ENCODE results near the gene ARRB1. TPM values are rescaled to one million over a fixed set of nuclear protein-coding genes. Genes with fewer than 3 reads are reported as not detected.

The ARRB1 gene
- total RNA-seq, 6 experiments from 2014 or later = 10.8 to 14.4 (median 11.2) TPM

DNA sequence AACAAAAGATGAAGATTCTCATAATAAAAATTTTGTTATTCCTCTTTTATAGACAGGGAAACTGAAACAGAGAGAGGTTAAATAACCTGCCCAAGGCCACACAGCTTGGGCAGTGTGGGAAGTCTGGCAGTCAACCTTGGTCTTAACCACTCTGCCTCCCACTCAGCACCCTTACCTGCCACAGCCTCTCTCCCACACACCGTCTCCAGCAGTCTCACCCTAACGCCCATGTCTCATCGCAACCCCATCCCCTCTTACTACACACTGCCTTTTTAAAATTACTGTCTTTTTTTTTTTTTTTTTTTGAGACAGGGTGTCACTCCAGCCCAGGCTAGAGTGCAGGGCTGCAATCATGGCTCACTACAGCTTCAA lies 25.0 kb downstream of the ARRB1 start:
- Mint-ChIP-seq H3K4me3 (peak overlapping the region; percentile 69), H3K27ac (peak overlapping the region; percentile 90), H3K4me1 (ENCODE audit: low read depth) (peaks cover 50% of the 10 kb centered on the region), H3K9me3 (no peaks in the 10 kb centered on the region), H3K36me3 (ENCODE audit: low read depth) (no peaks in the 10 kb centered on the region; the same call in 1 of the 2 replicates), H3K27me3 (ENCODE audit: insufficient read depth) (peaks cover 1% of the 10 kb centered on the region; the same call in 1 of the 2 replicates)
- TF ChIP-seq, protein P1, sequence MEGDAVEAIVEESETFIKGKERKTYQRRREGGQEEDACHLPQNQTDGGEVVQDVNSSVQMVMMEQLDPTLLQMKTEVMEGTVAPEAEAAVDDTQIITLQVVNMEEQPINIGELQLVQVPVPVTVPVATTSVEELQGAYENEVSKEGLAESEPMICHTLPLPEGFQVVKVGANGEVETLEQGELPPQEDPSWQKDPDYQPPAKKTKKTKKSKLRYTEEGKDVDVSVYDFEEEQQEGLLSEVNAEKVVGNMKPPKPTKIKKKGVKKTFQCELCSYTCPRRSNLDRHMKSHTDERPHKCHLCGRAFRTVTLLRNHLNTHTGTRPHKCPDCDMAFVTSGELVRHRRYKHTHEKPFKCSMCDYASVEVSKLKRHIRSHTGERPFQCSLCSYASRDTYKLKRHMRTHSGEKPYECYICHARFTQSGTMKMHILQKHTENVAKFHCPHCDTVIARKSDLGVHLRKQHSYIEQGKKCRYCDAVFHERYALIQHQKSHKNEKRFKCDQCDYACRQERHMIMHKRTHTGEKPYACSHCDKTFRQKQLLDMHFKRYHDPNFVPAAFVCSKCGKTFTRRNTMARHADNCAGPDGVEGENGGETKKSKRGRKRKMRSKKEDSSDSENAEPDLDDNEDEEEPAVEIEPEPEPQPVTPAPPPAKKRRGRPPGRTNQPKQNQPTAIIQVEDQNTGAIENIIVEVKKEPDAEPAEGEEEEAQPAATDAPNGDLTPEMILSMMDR (IDR thresholded peaks at IDR 0.05) = no peak
- no peak for DNase-seq

DNA sequence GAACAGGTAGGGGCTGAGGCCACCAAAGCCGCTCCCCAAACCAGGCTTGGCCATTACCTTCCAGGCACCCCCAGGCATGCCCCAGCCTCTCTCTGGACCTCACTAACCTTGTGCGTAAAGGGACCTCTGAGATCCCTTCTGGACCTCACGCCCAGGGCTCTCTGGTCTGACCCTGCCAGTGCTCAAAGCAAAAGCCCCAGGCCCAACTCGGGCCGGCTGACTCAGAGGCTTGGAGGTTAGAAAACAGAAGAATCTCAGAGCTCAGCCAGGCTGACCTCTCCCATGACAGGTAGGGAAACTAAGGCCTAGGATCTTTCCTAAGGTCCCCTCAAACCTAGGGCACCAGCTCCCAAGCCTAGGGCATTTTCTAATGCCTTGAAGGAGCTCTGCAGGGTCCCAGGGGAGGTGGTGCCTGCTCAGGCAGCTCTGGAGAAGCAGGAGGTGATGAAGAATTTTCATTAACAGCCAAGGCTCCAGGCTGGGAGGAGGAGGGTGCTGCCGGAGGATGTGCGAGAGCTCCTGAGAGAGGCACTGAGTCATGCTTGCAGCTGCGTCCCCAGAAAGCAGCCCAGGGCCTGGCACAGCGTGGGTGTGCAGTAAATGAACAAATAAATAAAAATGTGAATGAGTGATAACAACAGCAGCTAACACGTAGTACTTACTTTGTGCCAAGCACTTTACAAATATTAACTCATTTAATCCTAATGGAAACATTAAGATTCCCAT lies 25.6 kb downstream of the ARRB1 start:
- H3K27ac Mint-ChIP-seq = peak overlapping the region; percentile 90
- no peaks in the 10 kb centered on the region for H3K9me3 Mint-ChIP-seq
- peak; percentile 81 for DNase-seq
- H3K4me1 Mint-ChIP-seq (ENCODE audit: low read depth) = peaks cover 50% of the 10 kb centered on the region
- peak overlapping the region; percentile 69 for H3K4me3 Mint-ChIP-seq
- peaks cover 1% of the 10 kb centered on the region; the same call in 1 of the 2 replicates for H3K27me3 Mint-ChIP-seq (ENCODE audit: insufficient read depth)
- TF ChIP-seq, protein P1 (IDR thresholded peaks at IDR 0.05) = no peak
- H3K36me3 Mint-ChIP-seq (ENCODE audit: low read depth) = no peaks in the 10 kb centered on the region

DNA sequence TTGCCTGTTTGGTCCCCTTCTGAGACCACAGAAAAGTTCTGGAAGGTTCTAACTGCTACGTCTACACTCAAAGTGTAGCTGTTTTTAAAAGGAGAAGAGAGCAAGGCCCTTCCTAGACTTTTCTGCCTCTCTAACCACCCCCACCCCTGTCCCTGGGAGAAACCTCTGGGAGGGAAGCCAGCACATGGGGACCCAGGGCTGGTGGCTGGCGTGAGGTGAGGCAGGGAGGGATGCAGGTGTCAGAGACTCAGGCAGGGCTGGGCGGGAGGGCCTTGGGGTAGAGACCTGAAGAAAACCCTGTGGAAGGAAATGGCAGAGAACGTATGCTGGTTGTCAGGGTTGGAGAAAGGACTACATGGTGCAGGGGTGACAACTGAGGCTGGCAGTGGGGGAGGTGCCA lies 26.7 kb downstream of the ARRB1 start:
- H3K9me3 Mint-ChIP-seq = no peaks in the 10 kb centered on the region
- peaks cover 41% of the 10 kb centered on the region for H3K4me1 Mint-ChIP-seq (ENCODE audit: low read depth)
- H3K27ac Mint-ChIP-seq = no peak overlapping the region
- no peak for DNase-seq
- H3K27me3 Mint-ChIP-seq (ENCODE audit: insufficient read depth) = peaks cover 3% of the 10 kb centered on the region; the same call in 1 of the 2 replicates
- TF ChIP-seq, protein P1 (IDR thresholded peaks at IDR 0.05) = no peak
- no peak overlapping the region for H3K4me3 Mint-ChIP-seq
- no peaks in the 10 kb centered on the region for H3K36me3 Mint-ChIP-seq (ENCODE audit: low read depth)

DNA sequence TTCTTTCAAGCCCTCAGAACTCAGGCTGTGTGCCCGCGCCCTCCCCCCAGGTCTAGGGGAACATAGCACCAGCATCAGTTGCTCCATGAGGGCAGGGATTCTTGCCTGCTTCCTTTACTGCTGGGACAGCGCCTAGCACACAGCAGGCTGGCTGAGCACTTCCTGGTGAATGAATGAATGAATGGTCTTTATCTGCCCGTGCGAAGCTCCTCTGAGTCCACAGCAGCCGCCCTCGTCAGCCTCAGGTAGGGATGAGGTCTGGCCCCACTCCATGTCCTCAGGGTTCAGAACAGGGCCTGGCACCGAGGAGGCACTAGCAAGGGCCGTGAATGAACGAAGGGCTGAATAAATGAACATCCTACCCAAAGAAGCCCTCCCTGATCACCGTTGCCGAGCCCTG lies 27.3 kb downstream of the ARRB1 start:
- Mint-ChIP-seq H3K9me3 (no peaks in the 10 kb centered on the region), H3K4me3 (no peak overlapping the region), H3K36me3 (ENCODE audit: low read depth) (no peaks in the 10 kb centered on the region), H3K27me3 (ENCODE audit: insufficient read depth) (peaks cover 3% of the 10 kb centered on the region; the same call in 1 of the 2 replicates), H3K4me1 (ENCODE audit: low read depth) (peaks cover 42% of the 10 kb centered on the region), H3K27ac (no peak overlapping the region)
- TF ChIP-seq, protein P1 (IDR thresholded peaks at IDR 0.05) = no peak
- DNase-seq = no peak

DNA sequence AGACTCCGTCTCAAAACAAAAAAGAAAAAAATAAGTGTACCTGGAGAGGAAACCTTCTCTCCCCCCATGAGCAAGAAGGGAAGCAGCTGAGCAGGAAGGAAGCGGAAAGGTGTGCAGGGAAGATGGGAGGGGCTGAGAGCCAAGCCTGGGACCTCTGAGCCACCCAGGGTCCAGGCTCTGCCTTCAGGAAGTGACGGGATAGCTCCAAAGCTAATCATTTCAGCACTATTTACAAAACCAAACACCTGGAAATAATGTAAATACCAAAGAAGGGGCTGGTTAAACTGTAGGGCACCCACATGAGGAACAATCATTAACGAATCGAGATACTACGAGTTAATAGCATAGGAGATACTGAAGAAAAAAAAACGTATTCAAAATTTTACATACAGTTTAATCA lies 27.9 kb downstream of the ARRB1 start:
- Mint-ChIP-seq H3K27me3 (ENCODE audit: insufficient read depth) (peaks cover 3% of the 10 kb centered on the region; the same call in 1 of the 2 replicates), H3K9me3 (no peaks in the 10 kb centered on the region), H3K4me1 (ENCODE audit: low read depth) (peaks cover 42% of the 10 kb centered on the region), H3K36me3 (ENCODE audit: low read depth) (no peaks in the 10 kb centered on the region), H3K4me3 (no peak overlapping the region), H3K27ac (no peak overlapping the region)
- DNase-seq = no peak
- TF ChIP-seq, protein P1 (IDR thresholded peaks at IDR 0.05) = no peak

Measured in HFFc6 (cell line).